Right lung (tissue), 5 donors: Measurements from ENCODE around the gene SHPK. TPM values are rescaled to one million over a fixed set of nuclear protein-coding genes. Genes with fewer than 3 reads are reported as not detected.
"Not testable (repeated sequence)": the region's sequence is repeated elsewhere in the genome, so short reads cannot be mapped to it uniquely, and the experiment has no call there.

Experiments used
- DNase-seq, 2 donors: peaks; one replicate each; pipeline ENCODE4 v3.0.0-alpha.2; 2013
- polyA plus RNA-seq, 5 donors: library from polyadenylated mRNA; unstranded; fragments of 120-200 nt; gene quantifications; one replicate each; pipeline versions ENCODE4 v1.2.1 to v1.2.3, GENCODE V29; 2013; ENCODE audit warnings: inconsistent platforms in 1 of 5, low replicate concordance in 1 of 5; ENCODE audit not compliant: insufficient read length in 5 of 5, insufficient read depth in 1 of 5

Gene SHPK
- polyA plus RNA-seq, 5 donors, result 11.4 to 14.7 (median 13.3) TPM

DNA sequence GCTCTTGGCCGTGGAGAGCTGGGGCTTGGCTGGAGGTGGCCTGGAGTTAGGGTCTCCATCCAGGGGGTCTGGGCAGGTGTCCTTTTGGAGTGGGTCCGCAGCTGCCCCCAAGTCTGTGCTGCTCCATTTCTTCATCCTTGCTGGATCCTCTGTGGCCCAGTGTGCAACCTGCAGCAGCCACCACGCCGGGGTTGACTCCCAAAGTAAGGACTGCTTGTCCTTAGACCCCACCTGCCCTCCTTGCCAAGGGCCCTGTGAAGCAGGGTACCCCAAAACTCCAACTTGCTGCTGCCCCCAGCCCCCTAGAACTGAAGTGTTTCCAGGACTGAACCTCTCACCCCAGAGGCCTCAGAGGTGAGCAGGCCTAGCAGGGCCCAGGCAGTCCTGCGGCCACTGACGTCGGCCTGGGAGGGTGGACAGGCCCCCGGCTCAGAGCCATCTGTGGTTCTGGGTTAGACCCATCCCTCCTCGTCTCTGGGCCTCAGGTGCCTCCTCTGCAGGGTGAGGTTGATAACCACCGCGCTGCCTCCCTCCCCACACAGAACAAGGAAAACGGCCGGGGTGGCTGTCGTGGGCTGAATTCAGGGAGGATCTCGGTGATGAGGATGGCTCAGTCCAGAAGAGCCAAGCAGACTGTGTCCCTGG lies 43.7 kb downstream of the SHPK start:
- no peak for DNase-seq

DNA sequence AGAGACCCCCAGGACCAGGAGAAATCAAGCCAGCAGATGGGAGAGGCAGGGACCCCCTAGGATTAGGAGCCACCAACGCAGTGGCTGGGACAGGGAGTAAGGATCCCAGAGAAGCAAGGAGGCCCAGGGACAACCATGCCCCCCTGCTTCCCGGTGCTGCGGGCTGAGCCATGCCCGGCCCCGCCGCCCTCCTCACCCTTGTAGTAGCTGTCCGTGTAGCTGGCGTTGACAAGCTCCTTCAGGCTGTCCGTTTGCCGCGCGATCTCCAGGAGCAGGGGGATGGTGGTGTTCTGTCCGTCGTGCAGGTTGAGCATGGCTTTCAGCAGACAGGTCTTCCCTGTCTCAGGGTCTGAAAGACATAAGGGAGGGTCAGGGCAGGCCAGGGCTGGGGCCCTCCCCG lies 45.3 kb downstream of the SHPK start:
- no peak for DNase-seq

DNA sequence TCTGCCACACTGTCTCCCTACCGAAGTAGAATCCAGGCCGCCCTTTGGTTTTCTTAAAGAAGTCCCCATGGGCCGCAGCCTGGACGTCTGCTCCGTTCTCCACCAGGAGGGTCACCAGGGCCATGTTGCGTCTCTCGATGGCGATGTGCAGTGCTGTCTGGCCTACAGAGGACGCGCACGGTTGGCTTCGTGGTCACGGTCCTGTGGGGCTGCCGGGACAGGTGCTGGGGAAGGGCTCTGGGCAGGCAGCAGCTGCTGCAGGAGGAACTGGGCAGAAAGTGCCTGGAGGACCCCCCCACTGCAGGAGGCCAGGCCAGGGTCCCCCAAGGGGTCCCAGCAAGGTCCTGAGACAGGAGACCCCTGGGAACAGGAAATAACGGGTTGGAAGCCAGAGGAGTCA lies 45.8 kb downstream of the SHPK start:
- DNase-seq, result no peak

DNA sequence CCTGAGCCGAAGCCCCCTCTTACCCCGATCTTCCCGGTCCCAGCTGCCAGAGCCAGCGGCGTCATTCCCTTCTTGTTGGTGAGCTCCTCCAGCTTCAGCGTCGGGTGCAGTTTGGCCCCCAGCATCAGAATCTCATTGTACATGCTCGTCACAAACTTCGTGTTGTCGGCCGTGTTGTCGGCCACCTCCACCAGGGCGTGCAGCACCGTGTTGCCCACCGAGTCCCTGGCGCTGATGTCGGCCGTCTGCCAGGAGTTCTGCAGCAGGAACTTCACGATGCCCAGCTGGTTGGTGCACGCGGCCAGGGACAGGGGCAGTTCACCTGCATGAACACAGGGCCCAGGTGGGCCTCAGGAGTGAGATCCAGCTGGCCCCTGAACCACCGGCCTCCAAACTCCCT lies 46.3 kb downstream of the SHPK start:
- no peak for DNase-seq

DNA sequence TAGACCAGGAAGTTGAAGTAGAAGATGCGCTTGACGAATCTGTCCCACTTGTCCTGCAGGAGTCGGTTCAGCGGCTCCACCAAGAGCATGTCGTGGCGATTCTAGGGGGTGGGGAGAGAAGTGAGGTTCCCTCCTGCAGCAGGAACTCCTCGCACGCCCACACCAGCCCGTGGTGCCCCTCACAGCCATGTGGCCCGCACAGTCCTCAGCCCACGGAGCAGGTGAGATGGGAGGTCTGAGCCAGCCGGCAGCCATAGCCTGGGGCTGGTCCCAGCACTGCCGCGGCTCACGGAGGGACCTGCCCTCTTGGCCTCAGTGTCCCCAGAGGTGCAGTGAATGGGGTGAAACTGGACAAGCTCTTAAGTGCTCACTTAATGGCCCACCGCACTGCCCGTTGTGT lies 50.2 kb downstream of the SHPK start:
- no peak for DNase-seq

DNA sequence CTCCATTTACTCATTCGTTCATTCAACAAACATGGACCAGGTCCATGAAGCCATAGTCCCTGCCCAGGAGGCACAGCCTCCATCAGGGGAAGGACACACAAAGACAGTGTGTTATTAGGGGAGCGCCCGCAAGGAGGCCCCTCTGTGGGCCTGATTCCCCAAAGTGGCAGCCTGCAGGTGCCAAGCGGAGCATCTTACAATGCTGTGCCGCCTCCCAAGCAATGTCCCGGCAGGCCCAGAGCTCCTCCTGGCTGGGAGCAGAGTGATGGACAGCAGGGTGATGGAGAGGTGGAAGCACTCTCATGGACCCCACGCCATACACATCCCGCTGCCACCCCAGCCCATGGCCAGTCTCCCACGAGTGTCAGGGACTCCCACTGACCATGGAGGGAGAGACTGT lies 52.6 kb downstream of the SHPK start:
- no peak for DNase-seq

DNA sequence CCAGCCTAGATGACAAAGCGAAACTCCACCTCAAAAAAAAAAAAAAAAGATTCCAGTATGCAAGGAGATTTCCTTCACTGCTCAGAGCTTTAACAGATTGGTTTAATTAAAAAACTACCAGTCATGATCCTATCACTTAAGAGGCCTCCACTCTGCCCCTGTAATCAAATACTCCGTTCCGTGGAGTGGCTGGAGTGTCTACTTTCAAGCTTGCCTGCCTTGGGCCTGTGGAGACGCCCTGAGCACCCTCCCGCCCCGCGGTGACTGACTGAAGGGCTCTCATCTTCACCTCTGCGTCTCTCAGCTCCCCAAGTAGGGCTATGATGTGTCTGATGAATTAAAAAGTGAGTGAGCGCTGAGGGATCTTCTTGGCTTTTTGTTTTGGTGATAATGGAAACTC lies 53.1 kb downstream of the SHPK start:
- DNase-seq, result no peak

DNA sequence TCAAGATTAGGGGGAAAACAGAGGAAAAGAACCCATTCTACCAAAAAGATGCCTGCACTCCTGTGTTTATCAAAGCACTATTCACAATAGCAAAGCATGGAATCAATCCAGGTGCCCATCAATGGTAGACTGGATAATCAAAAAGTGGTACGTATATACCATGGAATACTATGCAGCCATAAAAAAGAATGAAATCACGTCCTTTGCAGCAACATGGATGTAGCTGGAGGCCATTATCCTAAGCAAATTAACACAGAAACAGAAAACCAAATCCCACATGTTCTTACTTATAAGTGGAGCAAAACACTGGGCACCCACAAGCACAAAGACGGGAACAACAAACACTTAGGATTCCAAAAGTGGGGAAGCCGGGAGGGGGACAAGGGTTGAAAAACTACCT lies 57.4 kb downstream of the SHPK start:
- not testable (repeated sequence) for DNase-seq

DNA sequence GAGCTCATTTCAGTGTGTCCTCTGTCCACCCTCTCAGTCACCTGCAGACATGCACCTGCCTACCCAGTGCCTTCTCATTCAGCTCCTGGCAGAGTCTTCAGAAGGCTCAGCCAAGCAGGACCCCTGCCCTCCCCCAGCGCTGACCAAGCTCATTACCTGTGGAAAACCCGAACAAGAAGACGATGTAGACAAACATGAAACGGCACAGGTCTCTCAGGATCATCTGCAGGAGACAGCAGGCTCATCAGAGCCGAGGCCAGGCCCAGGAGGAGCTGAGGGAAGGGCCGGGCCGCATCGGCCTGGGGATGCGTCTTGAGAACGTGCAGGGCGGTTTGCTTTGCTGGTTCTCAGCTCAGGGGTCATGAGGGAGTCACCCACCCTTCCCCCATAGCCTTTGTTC lies 59.1 kb downstream of the SHPK start:
- no peak for DNase-seq

DNA sequence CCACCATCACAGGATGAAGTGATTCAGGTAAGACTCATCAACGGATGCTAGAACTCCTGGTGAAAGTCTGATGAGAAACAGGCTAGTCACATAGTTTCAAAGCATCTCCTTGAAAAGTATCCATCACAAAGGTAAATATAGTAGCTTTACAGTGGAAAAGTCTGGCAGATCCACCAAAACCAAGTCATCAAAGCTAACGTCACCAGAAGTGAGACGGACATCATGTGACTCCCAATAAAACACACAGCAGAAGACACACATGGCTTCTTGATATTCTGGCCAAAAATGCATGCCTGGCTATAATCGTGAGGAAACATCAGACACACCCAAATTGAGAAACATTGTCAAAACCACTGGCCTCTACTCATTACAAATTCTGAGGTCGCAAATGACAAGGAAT lies 60.5 kb downstream of the SHPK start:
- no peak for DNase-seq

DNA sequence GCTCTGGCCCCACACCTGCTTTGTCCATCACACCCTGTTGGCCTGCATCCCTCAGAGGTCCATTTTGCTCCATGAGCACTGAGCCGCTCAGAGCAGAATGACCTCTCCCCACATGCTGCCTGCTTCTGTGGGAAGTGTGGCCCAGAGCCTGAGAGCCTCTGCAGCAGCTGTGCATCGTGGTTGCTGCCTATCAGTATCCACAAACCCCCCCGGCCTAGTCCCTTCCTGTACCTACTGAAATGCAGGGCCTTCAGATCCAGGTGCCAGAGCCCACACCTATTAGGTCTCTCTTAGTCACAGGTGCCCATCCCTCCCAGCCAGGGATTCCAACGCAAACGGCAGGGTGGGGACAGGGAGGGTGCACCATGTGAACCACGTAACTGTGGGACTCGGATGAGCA lies 61.8 kb downstream of the SHPK start:
- no peak for DNase-seq

DNA sequence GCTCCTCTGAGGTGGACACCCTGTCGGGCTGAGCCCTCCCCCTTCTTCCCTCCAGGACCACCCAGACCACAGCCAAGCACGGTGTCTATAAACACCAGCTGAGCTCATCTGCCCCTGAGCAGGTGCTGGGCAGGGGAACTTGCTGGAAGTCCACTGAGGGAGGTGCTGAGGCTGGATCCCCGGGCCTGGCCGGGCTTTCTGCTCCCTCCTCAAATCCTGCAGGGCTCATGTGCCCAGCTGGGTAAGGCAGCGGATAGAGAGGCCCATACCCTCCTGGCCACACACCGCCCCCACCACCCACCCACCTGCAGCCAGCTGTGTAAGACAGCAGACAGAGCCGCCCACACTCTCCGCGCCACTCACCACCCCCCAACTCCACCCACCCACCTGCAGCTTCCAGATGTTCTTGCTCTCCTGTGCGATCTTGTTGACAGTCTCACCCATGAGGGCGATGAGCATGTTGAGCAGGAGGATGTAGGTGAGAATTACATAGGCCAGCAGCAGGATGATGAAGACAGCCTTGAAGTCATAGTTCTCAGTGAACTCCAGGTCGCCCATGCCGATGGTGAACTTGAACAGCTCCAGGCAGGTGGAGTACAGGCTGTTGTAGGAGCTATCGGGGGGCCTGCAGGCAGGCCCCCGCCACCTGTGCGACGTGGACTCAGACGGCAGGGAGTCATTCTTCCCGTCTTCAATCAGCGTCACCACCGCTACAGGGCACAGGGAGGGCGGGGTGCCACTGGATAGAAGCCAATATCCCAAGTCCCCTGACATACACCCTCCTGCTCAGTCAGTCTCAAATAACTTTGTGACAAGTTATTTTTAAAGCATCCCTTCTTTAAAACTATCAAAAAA lies 62.6 kb downstream of the SHPK start:
- DNase-seq, result no peak

DNA sequence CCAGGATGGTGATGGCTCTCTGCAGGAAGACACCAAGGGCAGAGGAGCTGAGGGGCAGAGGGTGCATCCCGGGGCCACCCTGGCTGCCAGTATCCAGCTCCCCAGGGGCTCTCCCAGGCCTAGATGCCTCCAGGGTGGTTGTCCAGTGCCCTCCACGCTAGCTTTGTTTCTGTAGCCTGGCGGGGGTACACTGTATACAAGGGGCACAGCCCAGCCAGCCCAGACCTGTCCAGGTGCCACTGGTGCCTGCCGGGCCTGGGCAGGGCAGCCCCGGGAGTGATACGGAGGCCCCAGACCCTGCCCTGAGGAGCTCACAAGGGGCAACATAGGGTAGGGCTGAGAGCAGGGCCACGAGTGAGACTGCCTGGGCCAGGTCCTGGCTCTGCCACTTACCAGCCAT lies 63.8 kb downstream of the SHPK start:
- no peak for DNase-seq

DNA sequence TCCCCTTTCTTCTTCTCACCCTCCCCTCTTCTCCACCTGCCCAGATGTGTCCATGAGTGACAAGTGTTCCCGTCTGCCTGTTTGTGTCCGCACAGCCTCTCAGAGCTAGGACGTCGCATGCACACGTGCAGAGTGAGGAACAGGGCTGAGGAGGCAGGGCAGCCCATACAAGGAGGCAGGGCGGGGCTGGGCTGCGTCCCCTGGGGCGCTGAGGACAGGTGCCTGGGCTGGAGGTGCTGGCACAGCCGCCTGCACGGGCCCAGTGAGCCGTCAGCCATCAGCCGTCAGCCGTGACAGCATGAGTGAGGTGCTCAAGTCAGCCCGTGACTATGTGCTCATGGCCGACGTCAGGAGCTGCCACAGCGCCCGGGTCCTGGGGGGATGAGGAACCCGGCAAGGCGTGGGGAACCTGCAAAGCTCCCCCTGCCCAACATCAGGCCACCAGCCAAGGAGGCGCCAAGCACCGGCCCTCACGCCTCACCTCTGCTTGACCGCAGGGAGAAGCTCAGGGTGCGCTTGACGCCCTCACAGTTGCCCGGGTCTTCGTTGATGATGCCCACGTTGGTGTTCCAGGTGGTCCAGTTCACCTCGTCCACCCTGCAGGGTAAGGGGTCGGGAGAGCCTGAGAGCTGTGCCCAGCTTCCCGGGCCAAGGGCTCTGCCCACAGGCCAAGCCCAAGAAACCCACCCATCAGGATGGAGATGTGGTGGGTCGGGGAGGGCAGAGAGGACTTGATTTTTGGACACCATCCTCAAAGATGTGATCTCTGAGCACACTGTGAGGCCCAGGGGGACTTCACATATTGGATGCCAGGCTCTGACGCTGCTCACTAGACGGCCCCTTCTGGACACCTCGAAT lies 64.8 kb downstream of the SHPK start:
- no peak for DNase-seq

DNA sequence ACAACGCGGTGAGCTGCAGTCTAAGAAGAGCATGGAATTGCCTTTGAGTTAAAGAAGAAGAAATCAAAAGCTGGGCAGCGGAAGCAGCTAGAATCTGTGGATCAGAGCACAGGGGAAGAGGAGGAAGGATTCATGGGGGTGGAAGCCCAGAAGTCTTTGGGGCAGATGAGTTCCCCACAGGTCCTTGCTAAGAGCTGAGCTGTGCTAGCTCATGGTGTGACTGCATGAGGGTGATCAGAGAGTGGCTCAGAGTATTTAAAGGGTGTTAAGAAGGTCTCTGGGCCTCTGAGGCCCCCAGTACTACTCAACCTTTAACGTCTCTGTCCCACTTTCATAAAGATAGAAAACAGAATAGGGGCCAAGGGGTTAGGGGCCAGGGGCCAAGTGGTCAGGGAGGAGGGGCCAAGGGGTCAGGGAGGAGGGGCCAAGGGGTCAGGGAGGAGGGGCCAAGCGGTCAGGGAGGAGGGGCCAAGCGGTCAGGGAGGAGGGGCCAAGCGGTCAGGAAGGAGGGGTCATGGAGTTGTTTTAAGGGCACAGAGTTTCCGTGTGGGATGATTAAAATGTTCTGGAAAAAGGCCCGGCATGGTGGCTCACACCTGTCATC lies 66.4 kb downstream of the SHPK start:
- no peak for DNase-seq

DNA sequence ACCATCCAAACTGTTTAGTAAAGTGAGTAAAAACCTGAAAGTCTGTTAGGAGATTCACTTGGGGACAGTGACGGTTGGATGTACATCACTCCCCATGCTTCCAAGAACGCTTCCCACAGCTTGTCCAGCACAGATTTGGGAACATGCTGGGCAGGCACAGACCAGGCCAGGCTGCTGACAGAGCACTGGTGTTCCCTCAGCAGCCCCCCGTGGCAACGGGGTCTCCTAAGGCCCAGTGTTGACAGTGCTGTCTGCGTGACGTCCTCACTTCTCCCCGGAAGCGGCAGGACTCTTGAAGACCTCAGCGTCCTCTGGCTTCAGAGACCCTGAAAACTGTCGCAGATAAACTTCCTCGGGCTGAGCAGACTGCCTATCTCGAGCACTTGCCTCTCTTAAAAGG lies 69.5 kb downstream of the SHPK start:
- DNase-seq, result no peak

DNA sequence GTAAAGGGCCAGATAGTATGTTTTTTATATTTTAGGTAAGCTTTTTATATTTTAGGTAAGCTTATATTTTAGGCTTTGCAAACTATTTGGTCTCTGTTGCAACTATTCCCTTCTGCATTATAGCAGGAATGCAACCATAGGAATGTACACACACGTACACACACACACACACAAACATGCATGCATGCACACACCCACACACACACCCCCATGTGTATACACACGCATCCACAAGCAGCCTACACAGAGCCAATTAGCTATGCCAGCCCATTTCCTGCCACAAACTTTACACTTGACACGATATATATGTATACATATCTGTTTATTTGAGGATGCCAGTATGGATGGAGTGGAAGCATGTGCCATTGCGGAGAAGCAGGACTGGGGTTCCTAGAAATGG lies 70.9 kb downstream of the SHPK start:
- no peak for DNase-seq

DNA sequence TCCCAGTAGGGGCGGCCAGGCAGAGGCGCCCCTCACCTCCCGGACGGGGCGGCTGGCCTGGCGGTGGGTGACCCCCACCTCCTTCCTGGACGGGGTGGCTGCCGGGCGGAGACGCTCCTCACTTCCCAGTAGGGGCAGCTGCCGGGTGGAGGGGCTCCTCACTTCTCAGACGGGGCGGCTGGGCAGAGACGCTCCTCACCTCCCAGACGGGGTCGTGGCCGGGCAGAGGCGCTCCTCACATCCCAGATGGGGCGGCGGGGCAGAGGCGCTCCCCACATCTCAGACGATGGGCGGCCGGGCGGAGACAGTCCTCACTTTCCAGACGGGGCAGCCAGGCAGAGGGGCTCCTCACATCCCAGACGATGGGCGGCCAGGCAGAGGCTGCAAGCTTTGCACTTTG lies 71.8 kb downstream of the SHPK start:
- DNase-seq, result not testable (repeated sequence)

DNA sequence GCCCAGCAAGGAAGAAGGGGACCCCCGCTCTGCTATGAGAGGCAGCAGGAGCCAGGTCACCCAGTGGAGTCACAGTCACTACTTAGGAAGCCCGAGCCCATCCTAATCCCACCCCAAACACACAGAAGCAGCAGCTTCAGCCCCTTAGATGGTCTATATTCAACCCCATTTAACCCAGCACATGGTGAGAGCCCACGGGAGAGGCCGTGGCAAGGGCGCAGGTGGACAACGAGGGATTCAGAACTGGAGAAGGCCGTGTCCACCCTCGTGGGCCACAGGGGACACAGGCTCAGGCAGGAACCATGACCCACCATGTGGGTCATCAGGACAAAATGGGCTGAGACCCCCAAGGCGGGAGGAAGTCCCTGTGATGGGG lies 76.8 kb downstream of the SHPK start:
- DNase-seq, result no peak

DNA sequence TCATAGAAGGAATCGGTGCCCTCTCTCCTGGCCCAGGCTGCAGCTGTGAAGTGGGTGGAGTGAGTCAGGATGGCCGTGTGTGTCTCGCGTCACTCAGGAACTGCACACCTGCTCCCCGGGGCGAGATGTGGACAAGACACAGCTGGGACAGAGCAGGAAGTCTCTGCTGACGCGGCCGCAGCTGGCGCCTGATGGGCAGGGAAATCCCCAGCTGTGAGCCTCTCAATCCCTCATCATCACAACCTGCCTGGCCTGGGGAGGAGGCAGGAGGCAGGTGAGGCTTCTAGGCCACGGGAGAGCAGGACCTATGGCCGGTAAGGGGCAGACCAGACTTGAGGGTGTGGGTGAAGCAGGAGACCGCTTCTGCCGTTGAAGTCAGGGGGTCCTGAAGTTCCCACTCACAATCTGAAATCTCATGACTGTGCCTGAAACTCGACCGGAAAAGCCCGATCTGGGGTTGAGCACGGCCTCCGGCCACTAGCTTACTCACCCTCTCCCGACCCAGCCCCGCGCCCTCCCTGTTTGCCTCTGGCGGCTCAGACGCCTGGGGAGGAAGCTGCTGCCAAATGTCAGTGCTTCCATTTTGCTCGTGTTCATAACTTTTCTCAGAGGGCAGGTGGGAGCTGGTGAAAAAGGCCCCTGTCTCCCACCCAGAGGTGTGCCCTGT lies 77.3 kb downstream of the SHPK start:
- DNase-seq, result no peak
